ENCODE results near the gene FKBP6. TPM values are rescaled to one million over a fixed set of nuclear protein-coding genes. Genes with fewer than 3 reads are reported as not detected.

Gene FKBP6
- total RNA-seq, 1 experiment from 2014 or later, result not detected

GRCh38 chr7:73366127-73366526, 38.2 kb downstream of the FKBP6 start:
- Histone ChIP-seq H3K4me1 (ENCODE audit: insufficient read depth, low read length) (no peaks in the 10 kb centered on the region), H3T11ph (ENCODE audit: low read length) (no peak overlapping the region), H4K91ac (ENCODE audit: insufficient read length, low read depth, low read length) (no peak overlapping the region), H3K23ac (ENCODE audit: insufficient read length, low read depth, low read length) (no peak overlapping the region), H3K9me3 (ENCODE audit: control insufficient read depth, low read depth, low read length) (no peaks in the 10 kb centered on the region), H4K8ac (replicated peaks; ENCODE audit: insufficient read length, low read depth, low read length) (no peak overlapping the region), H2AFZ (ENCODE audit: low read length) (no peak overlapping the region), H3K79me2 (ENCODE audit: insufficient read depth, low read length) (no peaks in the 10 kb centered on the region), H3K27ac (ENCODE audit: insufficient read length, low read depth, low read length) (no peak overlapping the region), H3K9ac (ENCODE audit: extremely low read depth, insufficient read length, low read length) (no peak overlapping the region), H3K4ac (ENCODE audit: low read depth, low read length) (no peak overlapping the region), H2BK20ac (ENCODE audit: low read depth, low read length, poor library complexity, severe bottlenecking) (no peak overlapping the region), H3K56ac (ENCODE audit: insufficient read length, low read depth, low read length) (no peak overlapping the region), H2BK120ac (ENCODE audit: low read depth, low read length, poor library complexity, severe bottlenecking) (no peak overlapping the region), H2BK15ac (ENCODE audit: low read depth, low read length) (no peak overlapping the region), H3K18ac (ENCODE audit: insufficient read length, low read depth, low read length) (no peak overlapping the region), H3K27me3 (ENCODE audit: insufficient read depth, low read length) (no peaks in the 10 kb centered on the region), H3K23me2 (ENCODE audit: insufficient read length, low read depth, low read length, poor library complexity, severe bottlenecking) (no peaks in the 10 kb centered on the region), H2BK5ac (ENCODE audit: insufficient read length, low read length) (no peak overlapping the region), H4K5ac (ENCODE audit: insufficient read length, low read depth, low read length) (no peak overlapping the region), H2BK12ac (ENCODE audit: insufficient read length, low read depth, low read length) (no peak overlapping the region), H4K20me1 (ENCODE audit: control insufficient read depth, insufficient read depth, insufficient read length) (no peaks in the 10 kb centered on the region), H2AK5ac (ENCODE audit: insufficient read length, low read length) (no peak overlapping the region), H3K14ac (ENCODE audit: insufficient read depth, low read length) (no peak overlapping the region), H3K79me1 (ENCODE audit: insufficient read depth, low read depth, low read length, poor library complexity, severe bottlenecking) (no peaks in the 10 kb centered on the region), H3K4me2 (ENCODE audit: insufficient read depth, insufficient read length, low read length) (no peak overlapping the region)
- no peak overlapping the region for H3K4me3 Mint-ChIP-seq
- no peak for DNase-seq
- no peaks in the 10 kb centered on the region; the same call in none of the 2 replicates for H3K27me3 Mint-ChIP-seq (ENCODE audit: low read depth)
- H3K4me1 Mint-ChIP-seq, result peaks cover 0 to 4% of the 10 kb centered on the region in 2 experiments; a peak in 2 of 4 replicates
- H3K9me3 Mint-ChIP-seq, result no peaks in the 10 kb centered on the region
- no peaks in the 10 kb centered on the region for H3K36me3 Mint-ChIP-seq (ENCODE audit: insufficient read depth in 1 of 3, low read depth in 3 of 3)
- no peak for TF ChIP-seq CTCF (conservative IDR thresholded peaks at IDR 0.05)
- no CpG with 5 or more reads among the region's 11 CpGs for WGBS (ENCODE audit: extremely low coverage, insufficient read length, low lambda C conversion rate)
- H3K27ac Mint-ChIP-seq, result no peak overlapping the region
